ENCODE measurements around the gene AEN. TPM values are rescaled to one million over a fixed set of nuclear protein-coding genes. Genes with fewer than 3 reads are reported as not detected.

The AEN gene
- total RNA-seq, 1 donor from 2014 or later: 48.9 TPM

- H3K4me3 Mint-ChIP-seq: peak overlapping the region; percentile 85
- TF ChIP-seq, protein P1, sequence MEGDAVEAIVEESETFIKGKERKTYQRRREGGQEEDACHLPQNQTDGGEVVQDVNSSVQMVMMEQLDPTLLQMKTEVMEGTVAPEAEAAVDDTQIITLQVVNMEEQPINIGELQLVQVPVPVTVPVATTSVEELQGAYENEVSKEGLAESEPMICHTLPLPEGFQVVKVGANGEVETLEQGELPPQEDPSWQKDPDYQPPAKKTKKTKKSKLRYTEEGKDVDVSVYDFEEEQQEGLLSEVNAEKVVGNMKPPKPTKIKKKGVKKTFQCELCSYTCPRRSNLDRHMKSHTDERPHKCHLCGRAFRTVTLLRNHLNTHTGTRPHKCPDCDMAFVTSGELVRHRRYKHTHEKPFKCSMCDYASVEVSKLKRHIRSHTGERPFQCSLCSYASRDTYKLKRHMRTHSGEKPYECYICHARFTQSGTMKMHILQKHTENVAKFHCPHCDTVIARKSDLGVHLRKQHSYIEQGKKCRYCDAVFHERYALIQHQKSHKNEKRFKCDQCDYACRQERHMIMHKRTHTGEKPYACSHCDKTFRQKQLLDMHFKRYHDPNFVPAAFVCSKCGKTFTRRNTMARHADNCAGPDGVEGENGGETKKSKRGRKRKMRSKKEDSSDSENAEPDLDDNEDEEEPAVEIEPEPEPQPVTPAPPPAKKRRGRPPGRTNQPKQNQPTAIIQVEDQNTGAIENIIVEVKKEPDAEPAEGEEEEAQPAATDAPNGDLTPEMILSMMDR (conservative IDR thresholded peaks at IDR 0.05): no peak
These were observed 16.6 kb upstream of the AEN start for GRCh38 chr15:88604381-88605188.

GRCh38 chr15:88605189-88606069, 15.7 kb upstream of the AEN start:
- peak overlapping the region; percentile 85 for H3K4me3 Mint-ChIP-seq
- TF ChIP-seq, protein P1 (conservative IDR thresholded peaks at IDR 0.05): no peak
- no peaks in the 10 kb centered on the region for H3K36me3 Mint-ChIP-seq
- peaks cover 92% of the 10 kb centered on the region for H3K27me3 Mint-ChIP-seq
- peaks cover 15% of the 10 kb centered on the region for H3K4me1 Mint-ChIP-seq (ENCODE audit: unreplicated experiment)
- H3K27ac Mint-ChIP-seq: no peak overlapping the region
- no peak for DNase-seq (ENCODE audit: extremely low spot score, unreplicated experiment)
- no peaks in the 10 kb centered on the region for H3K9me3 Mint-ChIP-seq

More at GRCh38 chr15:88604381-88605188, 16.6 kb upstream of the AEN start:
- Mint-ChIP-seq H3K4me1 (ENCODE audit: unreplicated experiment) (peaks cover 13% of the 10 kb centered on the region), H3K27ac (peak overlapping the region; percentile 55), H3K27me3 (peaks cover 92% of the 10 kb centered on the region), H3K36me3 (no peaks in the 10 kb centered on the region), H3K9me3 (no peaks in the 10 kb centered on the region)
- no peak for DNase-seq (ENCODE audit: extremely low spot score, unreplicated experiment)

DNA sequence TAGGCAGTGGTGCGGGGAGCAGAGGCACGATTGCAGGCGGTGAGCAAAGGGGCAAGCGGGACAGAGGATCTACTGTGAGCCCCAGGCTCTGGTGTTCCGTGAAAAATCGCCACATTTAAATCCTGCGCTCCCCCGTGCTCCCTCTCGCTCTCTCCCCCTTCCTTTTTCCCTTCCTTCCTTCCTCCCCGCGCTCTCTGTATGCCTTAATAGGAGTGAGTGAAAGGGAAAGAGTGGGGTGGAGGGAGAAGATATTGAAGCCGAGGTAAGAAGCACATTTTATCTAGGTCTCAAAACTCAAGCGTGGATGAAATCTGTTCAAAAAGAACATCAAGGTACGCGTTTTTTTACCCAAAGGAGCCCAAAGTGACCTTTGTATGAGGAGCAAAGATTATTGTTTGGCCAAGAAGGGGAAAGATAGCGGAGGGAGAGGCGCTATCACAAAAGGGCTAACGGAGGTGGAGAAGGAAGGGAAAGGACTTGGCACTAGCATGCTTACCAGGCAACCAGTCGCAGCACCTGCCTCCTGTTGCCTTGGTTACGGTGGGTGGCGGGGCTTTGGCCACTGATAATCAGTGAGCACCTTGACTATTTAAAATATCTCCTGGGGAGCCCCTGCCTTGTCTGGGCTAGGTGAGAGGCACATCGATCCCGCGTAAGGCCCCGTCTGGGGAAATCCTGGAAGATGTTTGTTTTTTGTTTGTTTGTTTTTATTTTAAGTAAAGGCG, 14.9 kb upstream of the AEN start:
- Mint-ChIP-seq H3K9me3 (no peaks in the 10 kb centered on the region), H3K27me3 (peaks cover 96% of the 10 kb centered on the region), H3K27ac (no peak overlapping the region), H3K36me3 (no peaks in the 10 kb centered on the region), H3K4me1 (ENCODE audit: unreplicated experiment) (peaks cover 15% of the 10 kb centered on the region), H3K4me3 (peak overlapping the region; percentile 85)
- TF ChIP-seq, protein P1 (conservative IDR thresholded peaks at IDR 0.05): no peak
- DNase-seq (ENCODE audit: extremely low spot score, unreplicated experiment): no peak

DNA sequence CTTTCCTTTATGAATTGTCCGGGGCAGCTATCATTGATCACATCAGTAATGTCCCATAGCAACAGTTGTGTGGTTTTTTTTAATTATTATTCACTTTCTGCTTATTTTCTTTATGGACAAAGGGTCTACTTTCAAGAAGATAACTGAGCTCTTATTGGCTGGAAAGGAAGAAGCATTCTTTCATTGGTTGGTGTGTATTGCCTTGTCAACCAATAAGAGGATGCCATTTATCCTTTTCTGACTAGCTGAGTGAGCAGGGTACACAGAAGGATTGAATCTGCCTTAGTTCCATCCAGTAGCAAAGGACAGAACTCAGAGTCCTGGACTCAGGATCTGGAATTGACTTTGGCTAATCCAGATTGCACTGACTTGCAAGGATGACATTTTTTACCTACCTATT, 13.2 kb upstream of the AEN start:
- H3K4me1 Mint-ChIP-seq (ENCODE audit: unreplicated experiment): peaks cover 19% of the 10 kb centered on the region
- no peaks in the 10 kb centered on the region for H3K36me3 Mint-ChIP-seq
- no peak for DNase-seq (ENCODE audit: extremely low spot score, unreplicated experiment)
- TF ChIP-seq, protein P1 (conservative IDR thresholded peaks at IDR 0.05): no peak
- H3K4me3 Mint-ChIP-seq: no peak overlapping the region
- no peak overlapping the region for H3K27ac Mint-ChIP-seq
- H3K27me3 Mint-ChIP-seq: peaks cover 96% of the 10 kb centered on the region
- H3K9me3 Mint-ChIP-seq: no peaks in the 10 kb centered on the region

DNA sequence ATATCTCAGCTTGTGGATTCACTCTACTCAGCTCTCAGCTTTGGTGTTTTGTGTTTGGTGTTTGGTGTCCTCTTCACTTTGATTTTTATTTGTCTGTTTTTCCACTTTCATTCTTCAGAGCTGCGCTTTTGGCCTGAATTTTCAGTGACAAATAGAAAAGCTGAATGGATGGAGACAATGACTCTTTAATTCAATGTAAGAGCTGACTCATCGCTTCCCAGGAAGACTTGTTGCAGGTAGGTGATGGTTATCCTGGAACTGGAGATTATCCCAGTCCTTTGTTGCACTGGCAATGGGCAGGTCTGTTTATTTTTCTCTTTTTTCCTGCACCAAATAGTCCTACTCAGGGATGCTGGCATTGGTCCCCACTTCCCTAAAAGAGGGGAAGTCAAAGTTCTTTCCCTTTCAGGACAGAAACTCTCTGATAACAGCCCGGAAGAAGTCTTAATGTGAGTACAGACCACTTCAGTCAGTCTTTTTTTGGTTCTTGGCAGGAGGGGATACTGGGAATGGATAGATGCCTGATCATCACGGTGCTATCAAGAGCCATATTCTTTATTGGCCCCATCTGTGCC, 12.4 kb upstream of the AEN start:
- no peak overlapping the region for H3K27ac Mint-ChIP-seq
- H3K4me1 Mint-ChIP-seq (ENCODE audit: unreplicated experiment): peaks cover 23% of the 10 kb centered on the region
- H3K4me3 Mint-ChIP-seq: no peak overlapping the region
- no peak for DNase-seq (ENCODE audit: extremely low spot score, unreplicated experiment)
- no peaks in the 10 kb centered on the region for H3K9me3 Mint-ChIP-seq
- H3K27me3 Mint-ChIP-seq: peaks cover 96% of the 10 kb centered on the region
- TF ChIP-seq, protein P1 (conservative IDR thresholded peaks at IDR 0.05): no peak
- no peaks in the 10 kb centered on the region for H3K36me3 Mint-ChIP-seq
